Fibroblast of mammary gland (primary cell): ENCODE measurements around the gene ARF6.
"Not testable (repeated sequence)": the region's sequence is repeated elsewhere in the genome, so short reads cannot be mapped to it uniquely, and the experiment has no call there.

Experiments
- DNase-seq: peaks from one replicate; pipeline ENCODE4 v3.0.0-alpha.2; 2010; ENCODE audit warnings: low read depth
- H3K4me3 ChIP-seq: 2 replicates; pipeline ENCODE4 v1.5.1; 2011; ENCODE audit warnings: low read depth, mild to moderate bottlenecking, low read length, moderate library complexity; ENCODE audit not compliant: control insufficient read depth
- CTCF ChIP-seq: conservative IDR thresholded peaks from 2 replicates; pipeline ENCODE4 v1.5.1; 2011; ENCODE audit warnings: low read depth, low read length, inconsistent platforms; ENCODE audit not compliant: control insufficient read depth, insufficient read depth

ARF6 gene

GRCh38 chr14:49865431-49865859, 27.4 kb upstream of the ARF6 start:
- H3K4me3 ChIP-seq: no peak overlapping the region
- peak; percentile 70 for DNase-seq
- peak; percentile 95 for TF ChIP-seq CTCF

- H3K4me3 ChIP-seq: peak overlapping the region; percentile 57
- no peak for TF ChIP-seq CTCF
- DNase-seq: peak; percentile 95
Observed at GRCh38 chr14:49867831-49868719, 24.8 kb upstream of the ARF6 start.

- TF ChIP-seq CTCF: no peak
Observed at GRCh38 chr14:49868720-49869114, 24.2 kb upstream of the ARF6 start.

GRCh38 chr14:49870908-49871307, 22.0 kb upstream of the ARF6 start:
- H3K4me3 ChIP-seq: no peak overlapping the region
- no peak for TF ChIP-seq CTCF
- no peak for DNase-seq

More at GRCh38 chr14:49868720-49869114, 24.2 kb upstream of the ARF6 start:
- H3K4me3 ChIP-seq: peak overlapping the region; percentile 57
- DNase-seq: no peak

- H3K4me3 ChIP-seq: not testable (repeated sequence)
Observed at GRCh38 chr14:49873548-49873947, 19.3 kb upstream of the ARF6 start.

GRCh38 chr14:49875640-49876198, 17.2 kb upstream of the ARF6 start:
- TF ChIP-seq CTCF: no peak
- no peak for DNase-seq
- no peak overlapping the region for H3K4me3 ChIP-seq

More at GRCh38 chr14:49873548-49873947, 19.3 kb upstream of the ARF6 start:
- peak; percentile 49 for DNase-seq

GRCh38 chr14:49876563-49877127, 16.2 kb upstream of the ARF6 start:
- no peak for DNase-seq
- no peak overlapping the region for H3K4me3 ChIP-seq
- TF ChIP-seq CTCF: no peak
